SHP77 (cell line): ENCODE data around the gene CSKMT.
"Not testable (repeated sequence)": the region's sequence is repeated elsewhere in the genome, so short reads cannot be mapped to it uniquely, and the experiment has no call there.

Source experiments
- DNase-seq, 2 experiments: peaks; one replicate each; lab custom pipeline; 2025; lab: John Stamatoyannopoulos, UW

CSKMT gene

GRCh38 chr11:62656796-62657429, 8.2 kb upstream of the CSKMT start:
- DNase-seq, result no peak

GRCh38 chr11:62664405-62665074, 572 bp upstream of the CSKMT start:
- DNase-seq, result peak; percentile 41 to 59

GRCh38 chr11:62665599-62666258, 617 bp downstream of the CSKMT start:
- no peak for DNase-seq

- DNase-seq, result no peak
Observed at GRCh38 chr11:62666259-62666926, 1.3 kb downstream of the CSKMT start.

- no peak for DNase-seq
Observed at GRCh38 chr11:62667460-62667859, 2.3 kb downstream of the CSKMT start.

- no peak for DNase-seq
Observed at GRCh38 chr11:62669420-62670161, 4.5 kb downstream of the CSKMT start.

- no peak for DNase-seq
Observed at GRCh38 chr11:62671236-62671607, 6.1 kb downstream of the CSKMT start.

- DNase-seq, result peak; percentile 70 to 88
Observed at GRCh38 chr11:62671608-62672389, 6.7 kb downstream of the CSKMT start, which contains the start of the genes LBHD1 and UQCC3. TSS of gene LBHD1 (minus strand) at chr11:62672267. CDS start at chr11:62670031, 2,236 bp downstream. TSS of gene UQCC3 (plus strand) at chr11:62671673. CDS start at chr11:62671746, 73 bp downstream.

GRCh38 chr11:62673196-62673525, 8.0 kb downstream of the CSKMT start:
- no peak for DNase-seq

- not testable (repeated sequence) for DNase-seq
Observed at GRCh38 chr11:62675415-62675814, 10.3 kb downstream of the CSKMT start.

- DNase-seq, result no peak
Observed at GRCh38 chr11:62676698-62677097, 11.6 kb downstream of the CSKMT start.

GRCh38 chr11:62677156-62677555, 12.0 kb downstream of the CSKMT start:
- DNase-seq, result no peak

GRCh38 chr11:62677714-62678113, 12.6 kb downstream of the CSKMT start:
- DNase-seq, result no peak

- DNase-seq, result no peak
Observed at GRCh38 chr11:62678433-62678769, 13.3 kb downstream of the CSKMT start.

GRCh38 chr11:62678770-62679696, 13.9 kb downstream of the CSKMT start, which contains the start of gene UBXN1:
TSS of gene UBXN1 (minus strand) at chr11:62679073. CDS start at chr11:62678923, 150 bp downstream.
- DNase-seq, result peak; percentile 82 to 92

GRCh38 chr11:62680825-62681240, 15.7 kb downstream of the CSKMT start:
- peak; percentile 76 for DNase-seq

GRCh38 chr11:62682518-62682917, 17.4 kb downstream of the CSKMT start:
- DNase-seq, result no peak

GRCh38 chr11:62687508-62688396, 22.6 kb downstream of the CSKMT start:
- no peak for DNase-seq

GRCh38 chr11:62688491-62688890, 23.4 kb downstream of the CSKMT start:
- no peak for DNase-seq
